ENCODE results near the gene TLE3. TPM values are rescaled to one million over a fixed set of nuclear protein-coding genes. Genes with fewer than 3 reads are reported as not detected.

Gene TLE3
- total and polyA plus RNA-seq, 2 of the 13 experiments (the other 11 are each of a cell fraction or from before 2014, with no cell fraction given), result 11.9 to 13.8 TPM

- POLR2A ChIA-PET, result no interaction called here
- FAIRE-seq, result no peak
Observed at GRCh38 chr15:70119911-70120508, 22.3 kb upstream of the TLE3 start.

More at GRCh38 chr15:70119911-70120508, 22.3 kb upstream of the TLE3 start:
- no peak overlapping the region for H3K4me3 ChIP-seq (replicated peaks in 1 of 3; ENCODE audit: insufficient read depth in 1 of 3, low read depth in 2 of 3, low read length in 3 of 3)
- intact Hi-C loops (cut with micrococcal nuclease; ENCODE audit: unreplicated experiment), result loop anchor here (10.0 kb wide), 1 partner anchor 75 kb away; no protein-coding TSS in a partner anchor
- H3K4me1 ChIP-seq (ENCODE audit: insufficient read depth, low read length), result peaks cover 9% of the 10 kb centered on the region; the same call in 1 of the 2 replicates
- DNase-seq (ENCODE audit: low spot score) (no peak), ATAC-seq (no peak)
- H3K4me2 ChIP-seq (ENCODE audit: low read depth, low read length), result no peak overlapping the region
- H3K27ac ChIP-seq (ENCODE audit: extremely low read length, insufficient read depth, low read length), result no peak overlapping the region
- H3K27me3 ChIP-seq (ENCODE audit: control insufficient read depth in 1 of 2, insufficient read depth in 2 of 2, low read length in 2 of 2), result peaks cover 2 to 47% of the 10 kb centered on the region in 2 experiments; a peak in 4 of 5 replicates
- H3K79me2 ChIP-seq (ENCODE audit: insufficient read depth, low read length), result no peaks in the 10 kb centered on the region
- no peak overlapping the region for H3K9ac ChIP-seq (ENCODE audit: insufficient read depth, low read depth, low read length)
- no peaks in the 10 kb centered on the region for H4K20me1 ChIP-seq (ENCODE audit: insufficient read depth, low read length)
- H2AFZ ChIP-seq (ENCODE audit: low read length), result no peak overlapping the region
- in situ Hi-C loops (cut with HindIII; ENCODE audit: extremely low pct_ligation_motif_present, low pct_unique_long_range_greater_than_20kb), result no loop called here
- WGBS (ENCODE audit: low lambda C conversion rate), result 8% methylated on average over 1 of the region's 5 CpGs
- no TSS peak for BruUV-seq (replicated peaks)
- H3K9me3 ChIP-seq (ENCODE audit: low read length), result no peaks in the 10 kb centered on the region
- TF ChIP-seq ZNF709 (CRISPR knock-in tag; IDR thresholded peaks at IDR 0.05) (no peak), KLF13 (CRISPR knock-in tag; IDR thresholded peaks at IDR 0.05) (no peak), ZFY (CRISPR knock-in tag; IDR thresholded peaks at IDR 0.05) (no peak), ZNF230 (CRISPR knock-in tag; IDR thresholded peaks at IDR 0.05) (no peak), NKX3-1 (CRISPR knock-in tag; IDR thresholded peaks at IDR 0.05) (no peak), HNF4G (IDR thresholded peaks at IDR 0.05; ENCODE audit: borderline replicate concordance, low read depth, low read length) (no peak), HNF4G (CRISPR knock-in tag; IDR thresholded peaks at IDR 0.05; ENCODE audit: borderline replicate concordance, low read depth) (no peak), GMEB1 (CRISPR knock-in tag; IDR thresholded peaks at IDR 0.05; ENCODE audit: borderline replicate concordance) (no peak), ZNF615 (CRISPR knock-in tag; IDR thresholded peaks at IDR 0.05; ENCODE audit: borderline replicate concordance) (no peak), ZNF678 (CRISPR knock-in tag; IDR thresholded peaks at IDR 0.05) (no peak)
- TF ChIP-seq, protein P1, sequence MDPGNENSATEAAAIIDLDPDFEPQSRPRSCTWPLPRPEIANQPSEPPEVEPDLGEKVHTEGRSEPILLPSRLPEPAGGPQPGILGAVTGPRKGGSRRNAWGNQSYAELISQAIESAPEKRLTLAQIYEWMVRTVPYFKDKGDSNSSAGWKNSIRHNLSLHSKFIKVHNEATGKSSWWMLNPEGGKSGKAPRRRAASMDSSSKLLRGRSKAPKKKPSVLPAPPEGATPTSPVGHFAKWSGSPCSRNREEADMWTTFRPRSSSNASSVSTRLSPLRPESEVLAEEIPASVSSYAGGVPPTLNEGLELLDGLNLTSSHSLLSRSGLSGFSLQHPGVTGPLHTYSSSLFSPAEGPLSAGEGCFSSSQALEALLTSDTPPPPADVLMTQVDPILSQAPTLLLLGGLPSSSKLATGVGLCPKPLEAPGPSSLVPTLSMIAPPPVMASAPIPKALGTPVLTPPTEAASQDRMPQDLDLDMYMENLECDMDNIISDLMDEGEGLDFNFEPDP (CRISPR knock-in tag; conservative IDR thresholded peaks at IDR 0.05), result no peak
- H3K36me3 ChIP-seq (replicated peaks in 1 of 2; ENCODE audit: control insufficient read depth in 1 of 2, insufficient read depth in 2 of 2, low read length in 2 of 2), result no peaks in the 10 kb centered on the region
- CTCF ChIA-PET (ENCODE audit: low intra/inter-chr PET ratio, low total read pairs), result no interaction called here
